ENCODE results near the gene CLSTN1.

GRCh38 chr1:9691108-9691445, 132.7 kb downstream of the CLSTN1 start:
- TF ChIP-seq CREB5 (CRISPR knock-in tag; IDR thresholded peaks at IDR 0.05; ENCODE audit: low read depth) (no peak), PATZ1 (CRISPR knock-in tag; IDR thresholded peaks at IDR 0.05; ENCODE audit: borderline replicate concordance) (no peak), TOX (CRISPR knock-in tag; IDR thresholded peaks at IDR 0.05; ENCODE audit: borderline replicate concordance) (no peak), OSR1 (CRISPR knock-in tag; IDR thresholded peaks at IDR 0.05) (no peak), RARB (CRISPR knock-in tag; IDR thresholded peaks at IDR 0.05) (no peak), ZNF70 (CRISPR knock-in tag; IDR thresholded peaks at IDR 0.05) (no peak), SNAI2 (CRISPR knock-in tag; IDR thresholded peaks at IDR 0.05) (no peak), ISL1 (CRISPR knock-in tag; IDR thresholded peaks at IDR 0.05) (no peak), ARNTL (CRISPR knock-in tag; IDR thresholded peaks at IDR 0.05; ENCODE audit: borderline replicate concordance, low read depth) (no peak), ZNF565 (CRISPR knock-in tag; conservative IDR thresholded peaks at IDR 0.05; ENCODE audit: low read depth) (no peak)
